ENCODE measurements around the gene CERCAM.

The CERCAM gene

DNA sequence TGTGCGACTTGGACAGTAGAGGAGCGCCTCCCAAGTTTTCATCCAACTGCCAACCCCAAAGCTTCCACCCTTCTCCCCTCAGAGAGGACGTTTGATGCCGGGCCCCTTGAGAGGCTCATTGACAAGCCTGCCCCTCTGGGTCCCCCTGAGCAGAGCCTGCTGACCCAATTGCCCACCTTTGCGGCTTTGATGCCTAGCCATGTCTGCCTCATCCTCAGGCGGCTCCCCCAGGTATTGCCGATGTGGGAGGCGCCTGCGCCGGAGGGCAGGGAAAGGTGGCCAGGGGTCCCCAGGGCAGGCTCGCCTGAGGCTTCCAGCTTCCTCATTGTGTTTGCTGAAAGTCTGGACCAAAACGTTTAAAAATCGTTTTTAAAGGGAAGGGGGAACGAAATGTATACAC, 36.5 kb downstream of the CERCAM start:
- no peak for DNase-seq

DNA sequence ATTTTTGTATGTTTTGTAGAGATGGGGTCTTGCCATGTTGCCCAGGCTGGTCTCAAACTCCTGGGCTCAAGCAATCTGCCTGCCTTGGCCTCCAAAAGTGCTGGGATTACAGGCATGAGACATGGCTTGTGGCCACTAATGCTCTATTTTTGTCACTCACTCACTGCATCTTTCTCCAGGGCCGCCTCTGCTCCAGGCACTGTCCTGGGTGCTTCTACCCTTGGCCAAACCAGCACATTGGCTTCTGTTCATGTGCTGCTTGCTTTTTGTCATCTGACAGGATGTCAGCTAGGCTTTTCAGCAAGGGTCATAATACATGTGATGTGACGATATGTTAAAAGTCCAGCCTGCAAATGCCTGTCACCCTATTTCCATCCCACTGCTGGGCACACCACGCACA, 38.4 kb downstream of the CERCAM start:
- no peak for DNase-seq

DNA sequence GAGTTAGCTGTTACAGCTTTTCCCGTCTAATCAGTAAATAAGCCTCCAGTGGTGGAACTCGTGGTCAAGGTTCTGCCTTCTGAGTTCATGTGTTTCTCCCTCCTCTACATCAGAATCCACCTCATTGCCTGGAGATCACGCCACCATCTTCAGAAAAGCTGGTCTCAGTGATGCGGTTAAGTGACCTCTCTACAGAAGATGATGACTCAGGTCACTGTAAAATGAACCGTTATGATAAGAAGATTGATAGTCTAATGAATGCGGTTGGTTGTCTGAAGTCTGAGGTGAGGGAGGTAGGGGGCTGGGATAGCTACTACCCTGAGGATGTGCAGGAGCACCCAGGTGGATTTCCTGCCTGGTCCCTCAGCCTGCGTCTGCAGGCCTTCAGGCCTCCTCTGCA, 48.4 kb downstream of the CERCAM start:
- DNase-seq: no peak

DNA sequence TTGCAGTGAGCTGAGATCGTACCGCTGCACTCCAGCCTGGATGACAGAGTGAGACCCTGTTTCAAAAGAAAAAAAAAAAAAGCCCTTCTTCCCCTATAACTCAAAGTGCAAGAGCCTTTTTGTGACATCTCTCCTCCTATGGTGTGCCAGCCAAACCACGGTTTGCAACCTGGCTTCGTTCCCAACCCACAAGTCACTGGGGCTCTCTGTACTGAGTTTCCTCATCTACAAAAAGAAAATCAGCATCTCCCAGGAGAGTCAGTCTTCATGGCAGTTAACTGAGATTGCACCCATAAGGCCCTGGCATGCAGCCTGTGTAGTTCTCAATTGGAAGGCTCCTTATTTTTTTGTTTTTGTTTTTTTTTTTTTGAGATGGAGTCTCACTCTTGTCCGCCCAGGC, 49.9 kb downstream of the CERCAM start:
- no peak for DNase-seq

DNA sequence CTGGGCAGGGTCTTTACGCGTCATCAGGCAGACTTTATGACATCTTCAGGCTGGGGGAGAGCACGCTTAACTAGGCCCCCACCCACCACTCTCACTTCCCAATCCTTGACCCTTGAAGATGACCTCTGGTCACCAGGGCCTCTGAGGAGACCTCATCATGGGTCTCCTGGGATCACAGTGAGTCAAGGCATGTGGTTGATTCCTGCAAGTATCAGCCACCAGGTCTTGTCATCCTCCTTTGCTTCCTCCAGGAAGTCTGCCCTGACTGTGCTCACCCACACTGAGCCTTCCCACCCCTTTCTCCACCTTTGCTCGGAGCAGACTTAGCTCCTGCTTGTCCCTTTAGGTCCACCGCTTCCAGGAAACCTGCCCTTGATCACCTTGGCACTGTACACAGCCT, 52.4 kb downstream of the CERCAM start:
- no peak for DNase-seq

DNA sequence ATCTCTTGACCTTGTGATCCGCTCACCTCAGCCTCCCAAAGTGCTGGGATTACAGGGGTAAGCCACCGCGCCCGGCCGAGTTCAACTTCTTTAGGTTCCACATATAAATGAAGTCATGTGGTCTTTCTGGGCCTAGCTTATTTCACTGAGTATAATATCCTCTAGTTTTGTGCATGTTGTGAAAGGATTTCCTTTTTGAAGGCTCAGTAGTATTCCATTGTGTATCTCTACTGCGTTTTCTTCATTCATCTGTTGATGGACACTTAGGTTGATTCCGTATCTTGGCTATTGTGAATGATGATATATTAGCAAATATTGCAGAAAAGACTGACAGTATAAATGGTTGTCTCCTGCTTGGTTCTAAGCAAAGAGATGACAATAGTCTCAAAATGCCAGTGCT, 55.2 kb downstream of the CERCAM start:
- no peak for DNase-seq

DNA sequence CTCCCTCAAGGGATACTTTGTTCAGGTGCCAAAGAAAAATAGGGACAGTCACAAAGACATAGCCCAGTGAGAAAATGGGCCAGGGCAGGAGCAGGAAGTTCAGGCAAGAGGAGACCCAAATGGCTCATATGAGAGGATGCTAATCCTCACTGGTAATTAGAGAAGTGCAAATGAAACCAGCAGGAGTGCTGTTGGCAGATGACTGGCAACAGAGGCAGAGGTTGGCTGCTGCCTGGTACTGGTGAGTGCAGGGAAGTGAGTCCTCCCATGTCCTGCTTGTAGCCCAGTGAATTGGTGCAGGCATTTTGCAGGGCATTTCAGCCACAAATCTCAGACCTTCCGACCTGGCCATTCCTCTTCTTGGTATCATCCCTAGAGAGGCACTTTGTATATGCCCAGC, 58.6 kb downstream of the CERCAM start:
- DNase-seq: no peak

DNA sequence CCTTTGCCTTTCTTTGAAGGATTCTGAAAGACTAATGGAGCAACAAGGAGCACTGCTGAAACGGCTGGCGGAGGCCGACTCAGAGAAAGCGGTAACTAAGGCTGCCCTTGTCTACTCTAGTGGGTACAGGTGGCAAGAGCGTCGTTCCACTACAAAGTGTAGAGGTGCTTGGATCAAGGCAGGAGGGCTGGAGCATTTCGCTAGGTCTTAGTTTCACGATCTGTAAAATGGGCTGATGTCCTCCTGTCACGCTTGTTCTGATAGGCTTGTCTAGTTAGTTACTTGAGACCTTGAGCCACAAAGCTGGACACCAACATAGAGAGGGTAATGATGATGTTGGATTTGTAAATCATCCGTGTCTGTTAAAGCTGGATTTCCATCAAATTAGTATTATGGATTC, 60.9 kb downstream of the CERCAM start:
- DNase-seq: no peak

DNA sequence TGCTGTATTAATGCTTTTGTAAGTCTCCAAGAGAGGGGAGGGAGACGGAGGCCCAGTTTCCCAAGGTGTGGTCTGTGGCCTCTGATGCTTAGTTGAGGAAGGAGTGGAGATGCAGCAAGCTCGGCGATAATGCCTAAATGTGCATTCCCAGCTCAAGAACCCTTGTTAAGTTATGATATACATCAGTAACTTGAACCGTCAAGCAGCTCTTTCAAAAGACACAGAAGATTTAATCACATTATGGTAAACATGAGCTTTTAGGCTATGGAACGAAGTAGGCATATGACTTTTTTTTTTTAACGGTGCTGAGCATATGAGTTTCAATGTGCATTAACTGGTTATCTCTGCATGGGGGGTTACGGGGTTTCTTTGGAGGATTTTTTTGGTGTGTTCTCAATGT, 61.5 kb downstream of the CERCAM start:
- DNase-seq: no peak

DNA sequence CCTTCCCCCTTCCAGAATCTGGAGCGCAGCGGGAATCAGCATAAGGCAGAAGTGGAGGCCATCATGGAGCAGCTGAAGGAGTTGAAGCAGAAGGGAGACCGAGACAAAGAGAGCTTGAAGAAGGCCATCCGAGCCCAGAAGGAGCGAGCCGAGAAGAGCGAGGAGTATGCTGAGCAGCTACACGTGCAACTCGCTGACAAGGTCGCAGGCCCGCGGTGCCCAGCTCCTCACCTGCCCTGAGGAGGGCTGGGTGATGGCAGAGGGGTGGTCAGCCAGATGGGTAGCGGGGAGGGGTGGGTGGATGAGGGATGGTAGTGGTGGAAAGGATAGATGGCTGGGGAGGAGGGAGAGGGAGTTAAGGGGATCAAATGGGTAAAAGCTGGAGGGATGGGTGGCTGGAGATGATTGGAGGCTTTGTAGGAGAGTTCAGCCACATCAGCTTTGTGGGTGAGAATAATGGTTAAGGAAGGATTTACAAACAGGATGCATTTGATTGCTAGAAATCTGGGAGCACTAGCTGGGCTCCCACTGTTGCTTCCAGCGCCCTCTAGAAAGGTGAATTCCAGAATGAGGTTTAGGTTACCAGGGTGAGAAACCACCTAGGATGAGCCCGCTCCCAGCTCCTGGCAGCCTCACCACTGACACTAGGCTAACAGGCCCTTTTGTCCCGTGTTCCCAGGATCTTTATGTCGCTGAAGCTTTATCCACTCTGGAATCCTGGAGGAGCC, 64.2 kb downstream of the CERCAM start:
- no peak for DNase-seq

DNA sequence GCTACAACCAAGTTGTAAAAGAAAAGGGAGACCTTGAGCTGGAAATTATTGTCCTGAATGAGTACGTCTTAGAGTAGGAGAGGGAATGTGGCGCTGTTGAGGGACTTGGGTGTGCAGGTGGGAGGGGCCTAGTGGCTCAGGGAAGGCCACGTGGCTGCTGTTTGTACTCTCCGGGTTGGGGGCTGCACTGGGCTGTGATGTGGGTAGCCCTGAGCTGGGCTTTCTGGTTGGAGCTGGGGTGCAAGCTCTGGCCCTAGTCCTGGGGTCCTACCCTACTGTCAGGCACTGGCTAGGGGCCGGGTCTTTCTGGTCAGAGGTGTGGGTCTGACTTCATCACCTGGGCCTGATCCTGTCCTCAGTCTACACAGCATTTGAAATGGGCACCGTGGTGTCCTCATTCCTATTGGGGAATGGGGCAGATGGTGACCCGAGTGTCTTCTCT, 64.8 kb downstream of the CERCAM start:
- DNase-seq: no peak

DNA sequence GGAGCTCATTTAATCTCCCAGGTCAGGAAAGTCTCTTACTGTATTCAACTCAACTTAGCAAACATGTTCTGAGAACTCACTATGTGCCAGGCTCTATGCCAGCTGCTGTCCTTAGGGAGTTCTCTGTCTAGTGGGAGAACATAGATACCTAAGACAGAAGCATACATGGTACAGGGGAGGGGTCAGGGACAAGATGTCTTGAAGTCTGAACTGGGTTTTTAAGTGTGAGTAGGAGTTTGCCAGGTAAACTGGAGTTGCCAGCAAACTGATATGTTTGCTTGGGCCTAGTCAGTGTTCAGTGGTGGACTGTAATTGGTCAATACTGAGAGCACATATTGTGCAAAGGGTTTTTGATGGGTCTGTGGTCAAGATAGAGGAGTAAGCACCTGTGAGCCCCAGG, 65.5 kb downstream of the CERCAM start:
- DNase-seq: no peak

Measured in NCI-H774 (cell line).